RWPE2 (cell line): Measurements from ENCODE around the gene UCHL1.

Experiments
- ATAC-seq: fragments of 200-7000 bp; cut with Tn5 transposase; 3 replicates; pipeline ENCODE4 v1.9.1; 2021; ENCODE audit warnings: low read depth
- DNase-seq: peaks from one replicate; pipeline ENCODE4 v3.0.0-alpha.2; 2020; ENCODE audit warnings: low spot score
- H3K27ac ChIP-seq: fragments of 450-650 bp; 2 replicates; pipeline ENCODE4 v1.5.1; 2017; ENCODE audit warnings: mild to moderate bottlenecking; ENCODE audit not compliant: poor library complexity, severe bottlenecking
- H3K27me3 ChIP-seq: fragments of 250-450 bp; sonication (Bioruptor Pico); 2 replicates; pipeline ENCODE4 v1.5.1; 2021; ENCODE audit warnings: mild to moderate bottlenecking, moderate library complexity; ENCODE audit not compliant: insufficient read depth, poor library complexity, severe bottlenecking
- H3K36me3 ChIP-seq: fragments of 250-450 bp; sonication (Bioruptor Pico); 2 replicates; pipeline ENCODE4 v1.5.1; 2020; ENCODE audit warnings: low read depth, mild to moderate bottlenecking, moderate library complexity
- H3K4me1 ChIP-seq: fragments of 250-450 bp; sonication (Bioruptor Pico); 2 replicates; pipeline ENCODE4 v1.5.1; 2021; ENCODE audit warnings: mild to moderate bottlenecking, moderate library complexity; ENCODE audit not compliant: insufficient read depth, poor library complexity, severe bottlenecking
- H3K4me3 ChIP-seq: fragments of 250-450 bp; sonication (Bioruptor Pico); 2 replicates; pipeline ENCODE4 v1.5.1; 2021; ENCODE audit warnings: mild to moderate bottlenecking, moderate library complexity; ENCODE audit not compliant: severe bottlenecking
- H3K9me3 ChIP-seq: fragments of 250-450 bp; sonication (Bioruptor Pico); 2 replicates; pipeline ENCODE4 v1.5.1; 2021; ENCODE audit warnings: mild to moderate bottlenecking, moderate library complexity; ENCODE audit not compliant: severe bottlenecking
- TF ChIP-seq, protein P1 (sequence below): fragments of 450-650 bp; IDR thresholded peaks from one replicate; pipeline ENCODE4 v1.5.1; 2017; ENCODE audit warnings: mild to moderate bottlenecking, moderate library complexity; ENCODE audit not compliant: poor library complexity, severe bottlenecking

UCHL1 gene

DNA sequence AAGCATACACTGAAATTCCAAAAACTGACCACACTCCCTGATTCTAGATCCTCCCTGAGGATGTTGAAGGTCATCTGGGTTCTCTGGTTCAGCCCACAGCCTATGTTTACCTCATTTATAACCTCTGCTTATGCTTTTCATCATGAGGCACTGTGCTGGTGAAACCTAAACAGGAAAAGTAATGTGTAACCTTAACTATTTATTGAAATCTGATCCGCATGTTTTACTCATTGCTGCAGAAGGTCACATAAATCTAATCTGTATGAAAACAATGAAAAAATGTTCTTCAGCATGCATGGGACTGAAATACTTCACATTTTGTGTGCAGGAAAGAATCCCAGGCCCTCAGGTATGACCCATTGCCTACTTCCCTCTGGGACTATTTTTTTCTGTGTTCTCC lies 30.3 kb downstream of the UCHL1 start:
- Histone ChIP-seq H3K4me1 (peaks cover 18% of the 10 kb centered on the region), H3K9me3 (peaks cover 5% of the 10 kb centered on the region), H3K4me3 (no peak overlapping the region), H3K36me3 (no peaks in the 10 kb centered on the region), H3K27me3 (no peaks in the 10 kb centered on the region), H3K27ac (peak overlapping the region; percentile 28)
- TF ChIP-seq, protein P1, sequence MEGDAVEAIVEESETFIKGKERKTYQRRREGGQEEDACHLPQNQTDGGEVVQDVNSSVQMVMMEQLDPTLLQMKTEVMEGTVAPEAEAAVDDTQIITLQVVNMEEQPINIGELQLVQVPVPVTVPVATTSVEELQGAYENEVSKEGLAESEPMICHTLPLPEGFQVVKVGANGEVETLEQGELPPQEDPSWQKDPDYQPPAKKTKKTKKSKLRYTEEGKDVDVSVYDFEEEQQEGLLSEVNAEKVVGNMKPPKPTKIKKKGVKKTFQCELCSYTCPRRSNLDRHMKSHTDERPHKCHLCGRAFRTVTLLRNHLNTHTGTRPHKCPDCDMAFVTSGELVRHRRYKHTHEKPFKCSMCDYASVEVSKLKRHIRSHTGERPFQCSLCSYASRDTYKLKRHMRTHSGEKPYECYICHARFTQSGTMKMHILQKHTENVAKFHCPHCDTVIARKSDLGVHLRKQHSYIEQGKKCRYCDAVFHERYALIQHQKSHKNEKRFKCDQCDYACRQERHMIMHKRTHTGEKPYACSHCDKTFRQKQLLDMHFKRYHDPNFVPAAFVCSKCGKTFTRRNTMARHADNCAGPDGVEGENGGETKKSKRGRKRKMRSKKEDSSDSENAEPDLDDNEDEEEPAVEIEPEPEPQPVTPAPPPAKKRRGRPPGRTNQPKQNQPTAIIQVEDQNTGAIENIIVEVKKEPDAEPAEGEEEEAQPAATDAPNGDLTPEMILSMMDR: no peak
- ATAC-seq (peak; percentile 86), DNase-seq (no peak)

DNA sequence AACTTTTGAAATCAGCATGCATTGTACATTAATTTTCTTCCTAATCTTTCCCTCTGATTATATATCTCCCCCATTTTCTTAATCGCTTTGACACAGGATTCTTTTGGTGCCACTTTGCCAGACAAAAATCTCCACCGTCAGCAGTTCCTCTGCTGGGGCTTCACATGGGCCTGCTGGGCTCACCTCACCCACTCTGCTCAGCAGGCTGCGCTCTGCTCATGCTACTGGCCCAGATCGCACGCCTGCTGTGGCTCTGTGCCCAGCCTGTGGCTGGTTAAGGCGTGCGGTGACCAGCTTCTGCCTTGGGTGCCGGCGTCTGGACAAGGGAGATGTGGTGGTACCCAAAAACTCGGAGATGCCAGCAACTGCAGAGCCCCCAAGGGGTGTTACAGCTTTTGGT lies 31.1 kb downstream of the UCHL1 start:
- Histone ChIP-seq H3K9me3 (peaks cover 5% of the 10 kb centered on the region), H3K4me1 (peaks cover 18% of the 10 kb centered on the region), H3K36me3 (no peaks in the 10 kb centered on the region), H3K4me3 (no peak overlapping the region), H3K27ac (peak overlapping the region; percentile 28), H3K27me3 (no peaks in the 10 kb centered on the region)
- DNase-seq (no peak), ATAC-seq (no peak)
- TF ChIP-seq, protein P1: no peak

DNA sequence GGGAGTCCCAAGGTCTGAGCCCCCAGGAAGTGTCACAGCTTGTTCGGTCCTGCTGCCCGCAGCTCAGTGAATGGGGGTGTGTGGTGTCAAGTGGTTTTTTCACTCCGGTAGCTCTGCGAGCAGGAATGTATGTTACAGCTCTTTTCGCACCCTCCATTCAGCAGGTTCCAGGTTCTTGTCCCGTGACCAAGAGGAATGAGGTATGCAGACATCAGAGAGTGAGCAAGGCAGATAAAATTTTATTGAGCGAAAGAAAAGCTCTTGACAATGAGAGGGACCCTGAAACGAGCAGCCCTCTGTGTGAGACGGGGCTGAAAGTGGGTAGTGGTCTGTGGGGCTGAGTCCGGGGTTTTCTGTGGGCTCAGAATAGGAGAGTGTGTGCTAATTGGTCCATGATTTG lies 31.5 kb downstream of the UCHL1 start:
- no peak for DNase-seq
- no peak for ATAC-seq
- H3K4me1 ChIP-seq: peaks cover 18% of the 10 kb centered on the region
- H3K36me3 ChIP-seq: no peaks in the 10 kb centered on the region
- no peaks in the 10 kb centered on the region for H3K27me3 ChIP-seq
- H3K9me3 ChIP-seq: peaks cover 5% of the 10 kb centered on the region
- TF ChIP-seq, protein P1: no peak
- no peak overlapping the region for H3K27ac ChIP-seq
- H3K4me3 ChIP-seq: no peak overlapping the region

DNA sequence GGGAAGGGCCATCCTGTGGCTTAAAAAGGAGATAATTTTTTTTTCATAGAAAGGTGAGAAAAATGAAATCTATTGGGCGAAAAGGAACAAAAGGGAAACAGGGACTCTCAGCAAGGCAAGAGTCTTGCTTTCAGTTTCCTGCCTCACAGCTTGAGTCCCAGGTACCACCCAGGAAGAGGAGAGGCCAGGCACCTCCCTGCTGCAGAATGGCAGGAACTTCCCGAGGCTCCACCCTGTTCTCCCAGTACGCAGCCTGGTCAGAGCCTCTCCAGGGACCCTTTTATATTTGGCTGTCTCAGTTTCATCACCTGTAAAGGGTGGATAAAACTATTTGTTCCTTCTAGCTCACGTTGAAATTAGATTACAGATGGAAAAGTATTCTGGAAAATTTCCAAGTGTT lies 33.8 kb downstream of the UCHL1 start:
- no peak for DNase-seq
- Histone ChIP-seq H3K36me3 (no peaks in the 10 kb centered on the region), H3K4me1 (peaks cover 18% of the 10 kb centered on the region), H3K27me3 (no peaks in the 10 kb centered on the region), H3K27ac (no peak overlapping the region), H3K9me3 (peaks cover 11% of the 10 kb centered on the region), H3K4me3 (no peak overlapping the region)
- ATAC-seq: peak; percentile 49; the same call in 2 of the 3 replicates
- TF ChIP-seq, protein P1: no peak

DNA sequence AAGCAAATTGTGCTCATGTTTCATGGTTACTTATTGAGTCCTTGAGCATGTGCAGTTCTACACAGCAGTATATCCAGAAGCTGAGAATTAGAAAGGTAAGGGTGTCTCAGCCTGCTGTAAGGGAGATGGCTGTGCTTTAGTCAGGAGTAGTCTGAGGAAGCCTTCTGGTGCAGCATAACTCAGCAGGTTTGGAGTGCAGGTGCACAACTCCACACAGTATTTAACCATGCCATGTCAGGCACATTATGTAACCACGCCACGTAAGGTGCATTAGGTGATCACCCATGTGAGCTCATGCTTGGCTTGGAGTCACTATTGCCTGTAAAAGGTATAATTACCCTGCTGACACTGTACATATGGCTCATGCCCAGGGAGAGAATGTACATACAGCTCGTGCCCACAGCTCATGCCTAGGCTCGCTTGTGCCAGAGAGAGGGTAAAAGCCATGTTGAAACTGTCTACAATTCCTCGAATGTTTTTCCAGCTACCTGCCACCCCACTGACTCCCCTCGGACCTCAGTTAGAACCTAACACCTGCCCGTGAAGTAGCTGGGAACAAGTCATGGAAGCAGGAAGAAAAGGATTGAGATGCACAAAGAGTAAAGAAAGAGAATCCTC lies 37.8 kb downstream of the UCHL1 start:
- no peak for ATAC-seq
- Histone ChIP-seq H3K36me3 (no peaks in the 10 kb centered on the region), H3K4me3 (no peak overlapping the region), H3K9me3 (peaks cover 6% of the 10 kb centered on the region), H3K4me1 (peaks cover 16% of the 10 kb centered on the region), H3K27me3 (no peaks in the 10 kb centered on the region), H3K27ac (no peak overlapping the region)
- TF ChIP-seq, protein P1: no peak
- no peak for DNase-seq
